A549 (cell line): ENCODE results near the gene LYZL1. TPM values are rescaled to one million over a fixed set of nuclear protein-coding genes. Genes with fewer than 3 reads are reported as not detected.

ENCODE experiments used
- ATAC-seq, 2 experiments: fragments of 200-7000 bp in 1 of 2; fragments of >200 bp in 1 of 2; cut with Nextera tagmentation in 1 of 2; cut with Tn5 transposase in 1 of 2; 3 replicates each; pipeline versions ENCODE4 v1.8.0 to v1.9.1; 2018 to 2020; ENCODE audit warnings: mild to moderate bottlenecking in 1 of 2, moderate library complexity in 1 of 2
- CTCF ChIA-PET: fragments of 300-600 bp; sonication (Branson Sonifier 250); formaldehyde crosslinking; extraction: SDS; loops from one replicate; lab custom pipeline; 2021; ENCODE audit warnings: antibody characterized with exemption, inconsistent platforms; lab: Yijun Ruan, JAX
- POLR2A ChIA-PET: fragments of 350-600 bp; formaldehyde crosslinking; extraction: SDS; loops from one replicate; lab custom pipeline; 2021; ENCODE audit warnings: antibody characterized with exemption, inconsistent platforms; lab: Yijun Ruan, JAX
- DNase-seq, 2 experiments: peaks; one replicate each; pipeline versions ENCODE4 v3.0.0 to v3.0.0-alpha.2; 2011 to 2016; ENCODE audit warnings: low read depth in 1 of 2, low spot score in 1 of 2
- FAIRE-seq: peaks from 2 replicates; lab custom pipeline; 2011; peaks lifted over from hg19 to GRCh38; lab: Jason Lieb, UNC
- H3K27ac ChIP-seq, 2 experiments: fragments of >200 bp; sonication (Bioruptor Twin); formaldehyde crosslinking; 3 replicates each; pipeline ENCODE4 v1.5.1; 2016 to 2017
- H3K4me1 ChIP-seq: fragments of >200 bp; sonication (Bioruptor Twin); formaldehyde crosslinking; 3 replicates; pipeline ENCODE4 v1.6.1; 2016
- H3K4me2 ChIP-seq: fragments of >200 bp; sonication (Bioruptor Twin); formaldehyde crosslinking; 3 replicates; pipeline ENCODE4 v1.6.1; 2016
- H3K4me3 ChIP-seq: fragments of >200 bp; sonication (Bioruptor Twin); formaldehyde crosslinking; 3 replicates; pipeline ENCODE4 v1.5.1; 2016
- H3K9me3 ChIP-seq: fragments of >200 bp; sonication (Bioruptor Twin); formaldehyde crosslinking; 3 replicates; pipeline ENCODE4 v1.6.1; 2016
- ATOH8 ChIP-seq: fragments of 250-450 bp; sonication (Bioruptor Pico); IDR thresholded peaks from 2 replicates; pipeline ENCODE4 v1.5.0; 2020; ENCODE audit warnings: low read depth, mild to moderate bottlenecking, moderate library complexity
- CBX8 ChIP-seq: fragments of 200-600 bp; sonication (generic); IDR thresholded peaks from 2 replicates; pipeline ENCODE4 v1.6.1; 2016
- CTCF ChIP-seq: fragments of >200 bp; sonication (Bioruptor Twin); formaldehyde crosslinking; IDR thresholded peaks from 3 replicates; pipeline ENCODE4 v1.5.1; 2016
- EHF ChIP-seq: fragments of 250-450 bp; sonication (Bioruptor Pico); IDR thresholded peaks from 2 replicates; pipeline ENCODE4 v1.5.0; 2020; ENCODE audit warnings: mild to moderate bottlenecking
- FOXS1 ChIP-seq: fragments of 250-450 bp; sonication (Bioruptor Pico); IDR thresholded peaks from 2 replicates; pipeline ENCODE4 v1.5.0; 2020; ENCODE audit warnings: mild to moderate bottlenecking, moderate library complexity
- HDAC2 ChIP-seq: fragments of 200-600 bp; sonication (generic); IDR thresholded peaks from 2 replicates; pipeline ENCODE4 v1.6.1; 2016
- HES2 ChIP-seq: fragments of >200 bp; sonication (Bioruptor Twin); formaldehyde crosslinking; IDR thresholded peaks from 2 replicates; pipeline ENCODE4 v1.6.1; 2016
- HMGXB4 ChIP-seq: fragments of 250-450 bp; sonication (Bioruptor Pico); IDR thresholded peaks from 2 replicates; pipeline ENCODE4 v1.5.0; 2021; ENCODE audit warnings: mild to moderate bottlenecking, moderate library complexity, borderline replicate concordance
- HOXA7 ChIP-seq: fragments of 250-450 bp; sonication (Bioruptor Pico); IDR thresholded peaks from 2 replicates; pipeline ENCODE4 v1.5.0; 2020; ENCODE audit warnings: mild to moderate bottlenecking, moderate library complexity
- JUN ChIP-seq, 2 experiments: fragments of >200 bp; sonication (Bioruptor Twin); formaldehyde crosslinking; IDR thresholded peaks; 2 replicates in 1 of 2; 3 replicates in 1 of 2; pipeline ENCODE4 v1.6.1; 2016 to 2017
- JUNB ChIP-seq: fragments of >200 bp; sonication (Bioruptor Twin); formaldehyde crosslinking; IDR thresholded peaks from 2 replicates; pipeline ENCODE4 v1.6.1; 2016
- KDM1A ChIP-seq: fragments of 200-600 bp; sonication (generic); IDR thresholded peaks from 2 replicates; pipeline ENCODE4 v1.6.1; 2016; ENCODE audit warnings: low read depth, mild to moderate bottlenecking
- MAX ChIP-seq: IDR thresholded peaks from 2 replicates; pipeline ENCODE4 v1.6.1; 2012
- MYC ChIP-seq: IDR thresholded peaks from 2 replicates; pipeline ENCODE4 v1.6.1; 2012; ENCODE audit warnings: mild to moderate bottlenecking, inconsistent platforms, low read length, improper control_type of control experiment, borderline replicate concordance
- NFE2L2 ChIP-seq: fragments of 150-350 bp; conservative IDR thresholded peaks from 2 replicates; pipeline ENCODE4 v1.6.1; 2014; ENCODE audit warnings: low read length
- NR3C1 ChIP-seq: fragments of >200 bp; sonication (Bioruptor Twin); formaldehyde crosslinking; IDR thresholded peaks from 3 replicates; pipeline ENCODE4 v1.6.1; 2017
- REST ChIP-seq: fragments of 200-600 bp; sonication (generic); IDR thresholded peaks from 2 replicates; pipeline ENCODE4 v1.6.1; 2016; ENCODE audit warnings: antibody characterized with exemption, mild to moderate bottlenecking, moderate library complexity
- USF2 ChIP-seq: fragments of 450-650 bp; IDR thresholded peaks from 2 replicates; pipeline ENCODE4 v1.6.1; 2014; ENCODE audit warnings: antibody characterized with exemption
- ZC3H11A ChIP-seq: fragments of 450-650 bp; IDR thresholded peaks from 2 replicates; pipeline ENCODE4 v1.6.1; 2014; ENCODE audit warnings: antibody characterized with exemption, mild to moderate bottlenecking
- ZSCAN20 ChIP-seq: fragments of 250-450 bp; sonication (Bioruptor Pico); IDR thresholded peaks from 2 replicates; pipeline ENCODE4 v1.8.0; 2022; ENCODE audit warnings: mild to moderate bottlenecking, moderate library complexity
- WGBS: methylation state at CpG from one replicate; pipeline ENCODE4 v1.1.6; 2017; ENCODE audit errors: missing lambda C conversion rate; 5-methylcytosine and 5-hydroxymethylcytosine counted together
- polyA plus RNA-seq, 4 experiments: library from polyadenylated mRNA; depleted of rRNA in 3 of 4; stranded (reverse); fragments of >200 nt; fragmentation: RNase III in 1 of 4; extraction: RNeasy Plus Mini Kit Qiagen cat#74134 plus additional on column Dnase treatment in 1 of 4; gene quantifications; 2 replicates in 3 of 4; 3 replicates in 1 of 4; pipeline ENCODE4 v1.2.3, GENCODE V29; 2011 to 2017

Gene LYZL1
- polyA plus RNA-seq, 2 of the 4 experiments (the other 2 are of a cell fraction): not detected

GRCh38 chr10:29248158-29248557, 40.7 kb upstream of the LYZL1 start (continued):
- TF ChIP-seq JUN (IDR thresholded peaks at IDR 0.05) (no peak), NR3C1 (no peak)

GRCh38 chr10:29249018-29249417, 39.9 kb upstream of the LYZL1 start:
- ChIA-PET CTCF (interaction anchor here (0.8 to 1.0 kb wide), 3 partner anchors 8 to 10 kb away, joined by 3 to 4 read pairs (median 3); no protein-coding TSS in a partner anchor), POLR2A (no interaction called here)
- H3K4me2 ChIP-seq: no peak overlapping the region
- FAIRE-seq: no peak
- no peaks in the 10 kb centered on the region for H3K4me1 ChIP-seq
- WGBS: 67% methylated on average over 5 of the region's 5 CpGs
- no peak for DNase-seq
- H3K4me3 ChIP-seq: no peak overlapping the region
- no peaks in the 10 kb centered on the region for H3K9me3 ChIP-seq
- no peak for ATAC-seq
- TF ChIP-seq NR3C1 (no peak), NFE2L2 (no peak), USF2 (no peak)
- no peak overlapping the region for H3K27ac ChIP-seq

- DNase-seq (no peak), FAIRE-seq (no peak), ATAC-seq (no peak)
- WGBS: 59% methylated on average over 1 of the region's 1 CpG
- peaks cover 8% of the 10 kb centered on the region; the same call in 2 of the 3 replicates for H3K4me1 ChIP-seq
- POLR2A ChIA-PET: no interaction called here
- no peak overlapping the region for H3K4me3 ChIP-seq
- H3K27ac ChIP-seq: no peak overlapping the region
- TF ChIP-seq HDAC2: no peak
- no peak for TF ChIP-seq REST
- TF ChIP-seq NR3C1: no peak
- no peak for TF ChIP-seq KDM1A
- TF ChIP-seq CBX8: no peak
- no peak for TF ChIP-seq MAX
- no peak for TF ChIP-seq ZC3H11A
- H3K9me3 ChIP-seq: no peaks in the 10 kb centered on the region
- CTCF ChIA-PET: interaction anchor here (0.8 to 3.1 kb wide), 3 partner anchors 10 to 22 kb away, joined by 3 to 7 read pairs (median 3); no protein-coding TSS in a partner anchor
- no peak overlapping the region for H3K4me2 ChIP-seq
These were observed 38.8 kb upstream of the LYZL1 start for GRCh38 chr10:29250066-29250465.

GRCh38 chr10:29252811-29253689, 35.8 kb upstream of the LYZL1 start:
- no peak for FAIRE-seq
- Histone ChIP-seq H3K4me2 (no peak overlapping the region), H3K4me1 (peaks cover 28% of the 10 kb centered on the region), H3K9me3 (no peaks in the 10 kb centered on the region), H3K27ac (no peak overlapping the region), H3K4me3 (no peak overlapping the region)
- ATAC-seq: no peak
- CTCF ChIA-PET: interaction anchor here (0.7 to 3.1 kb wide), 11 partner anchors 10 to 589 kb away, joined by 3 to 12 read pairs (median 5); partner anchors contain the start of gene BAMBI
- POLR2A ChIA-PET: interaction anchor here (1.2 kb wide), 1 partner anchor 576 kb away, joined by 3 read pairs; the partner anchor contains the start of gene BAMBI
- 52% methylated on average over 17 of the region's 18 CpGs for WGBS
- DNase-seq: no peak
- TF ChIP-seq CTCF (no peak), FOXS1 (no peak), HMGXB4 (no peak), ZSCAN20 (CRISPR knock-in tag) (no peak), HES2 (no peak), MYC (no peak), HOXA7 (no peak), EHF (CRISPR knock-in tag) (no peak), ATOH8 (CRISPR knock-in tag) (no peak), JUNB (no peak)
- TF ChIP-seq, all 56 proteins: peak for 0
